ENCODE results near the gene GNPTG.

GNPTG gene

GRCh38 chr16:1351215-1351581 lies 533 bp upstream of the GNPTG start:
- no peaks in the 10 kb centered on the region for H3K9me3 ChIP-seq
- peaks cover 36% of the 10 kb centered on the region for H3K36me3 ChIP-seq
- H3K9ac ChIP-seq = peak overlapping the region; percentile 79
- H3K4me2 ChIP-seq = peak overlapping the region; percentile 99
- peaks cover 45% of the 10 kb centered on the region for H4K20me1 ChIP-seq
- TF ChIP-seq Cebpa-rat (IDR thresholded peaks at IDR 0.05) = no peak
- peak overlapping the region; percentile 68 for H3K27ac ChIP-seq
- no peaks in the 10 kb centered on the region for H3K27me3 ChIP-seq
- peak overlapping the region; percentile 89 for H3K4me3 ChIP-seq
- peaks cover 32% of the 10 kb centered on the region for H3K4me1 ChIP-seq

DNA sequence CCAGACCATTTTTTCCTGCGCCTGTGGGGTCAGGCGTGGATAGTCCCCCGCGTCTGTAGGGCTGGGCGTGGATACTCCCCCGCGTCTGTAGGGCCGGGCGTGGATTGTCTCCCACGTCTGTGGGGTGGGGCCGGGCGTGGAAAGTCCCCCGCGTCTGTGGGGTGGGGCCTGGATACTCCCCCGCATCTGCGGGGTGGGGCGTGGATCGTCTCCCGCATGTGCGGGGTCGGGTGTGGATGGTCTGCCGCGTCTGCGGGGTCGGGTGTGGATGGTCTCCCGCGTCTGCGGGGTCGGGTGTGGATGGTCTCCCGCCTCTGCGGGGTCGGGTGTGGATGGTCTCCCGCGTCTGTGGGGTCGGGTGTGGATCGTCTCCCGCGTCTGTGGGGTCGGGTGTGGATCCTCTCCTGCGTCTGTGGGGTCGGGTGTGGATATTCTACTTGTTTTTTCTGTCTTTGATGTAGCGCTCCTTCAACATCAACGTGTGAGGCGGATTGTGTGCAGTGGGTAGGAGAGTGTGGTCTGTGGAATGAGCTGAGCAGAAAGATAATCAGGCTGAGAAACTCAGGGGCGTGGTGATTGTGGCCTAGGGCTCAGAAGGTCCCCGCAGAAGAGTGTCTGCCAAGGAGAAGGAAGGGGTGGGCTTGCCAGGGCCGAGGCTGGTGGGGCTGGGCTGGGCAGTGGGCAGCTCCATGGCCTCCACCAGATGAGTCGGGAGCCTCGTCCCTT lies 3.2 kb downstream of the GNPTG start:
- no peak for TF ChIP-seq Cebpa-rat (IDR thresholded peaks at IDR 0.05)
- Histone ChIP-seq H3K9me3 (no peaks in the 10 kb centered on the region), H3K4me2 (no peak overlapping the region), H3K36me3 (peaks cover 32% of the 10 kb centered on the region), H4K20me1 (peaks cover 83% of the 10 kb centered on the region), H3K27me3 (no peaks in the 10 kb centered on the region), H3K4me1 (peaks cover 30% of the 10 kb centered on the region), H3K27ac (no peak overlapping the region), H3K4me3 (no peak overlapping the region), H3K9ac (no peak overlapping the region)

- H3K4me2 ChIP-seq = no peak overlapping the region
- H3K9ac ChIP-seq = no peak overlapping the region
- no peaks in the 10 kb centered on the region for H3K27me3 ChIP-seq
These were observed 3.9 kb downstream of the GNPTG start for GRCh38 chr16:1355591-1355990.

DNA sequence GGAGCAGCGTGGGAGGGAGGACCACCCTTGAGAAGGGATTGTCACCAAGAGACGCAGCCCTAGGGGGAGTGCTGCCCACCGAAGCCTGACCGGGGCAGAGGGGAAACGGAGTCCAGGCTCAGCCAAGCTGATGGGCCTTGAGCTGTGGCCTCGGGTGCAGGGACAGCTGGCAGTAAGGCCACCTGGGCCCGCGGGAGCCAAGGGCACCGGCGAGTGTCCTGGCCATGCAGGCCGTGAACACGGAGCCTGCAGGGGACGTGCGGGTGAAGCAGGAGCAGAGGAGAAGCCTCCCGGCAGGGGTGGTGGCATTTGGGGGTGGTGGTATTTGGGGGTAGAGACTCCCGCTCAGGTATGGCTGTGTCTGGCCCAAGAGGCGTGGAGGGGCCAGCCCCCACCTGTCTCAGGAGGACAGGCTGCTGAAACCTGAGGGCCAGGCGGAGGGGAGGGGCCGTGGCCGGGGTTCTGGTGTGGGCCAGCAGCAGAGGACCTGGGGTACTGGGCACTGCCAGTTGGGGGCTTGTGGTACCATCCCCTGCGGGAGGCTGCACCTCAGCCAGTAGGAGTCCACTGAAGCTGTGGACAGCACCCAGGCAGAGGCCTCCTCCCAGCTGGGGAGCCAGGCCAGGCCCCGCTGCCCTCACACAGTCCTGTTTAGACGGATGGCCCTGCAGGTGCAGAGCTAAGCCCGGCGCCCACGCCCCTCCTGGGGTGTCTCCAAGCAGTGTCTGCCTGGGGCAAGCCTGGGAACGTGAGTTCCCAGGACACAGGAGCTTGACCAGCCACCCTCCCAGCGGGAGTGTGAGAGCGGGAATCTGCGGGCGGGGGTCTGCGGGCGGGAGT lies 4.5 kb downstream of the GNPTG start:
- Histone ChIP-seq H3K27me3 (no peaks in the 10 kb centered on the region), H3K9ac (no peak overlapping the region), H3K4me3 (no peak overlapping the region), H3K4me2 (no peak overlapping the region), H4K20me1 (peaks cover 83% of the 10 kb centered on the region), H3K36me3 (peaks cover 39% of the 10 kb centered on the region), H3K9me3 (no peaks in the 10 kb centered on the region), H3K27ac (no peak overlapping the region), H3K4me1 (peaks cover 17% of the 10 kb centered on the region)
- TF ChIP-seq Cebpa-rat (IDR thresholded peaks at IDR 0.05) = no peak

More at GRCh38 chr16:1355591-1355990, 3.9 kb downstream of the GNPTG start:
- Histone ChIP-seq H3K4me1 (peaks cover 24% of the 10 kb centered on the region), H3K36me3 (peaks cover 32% of the 10 kb centered on the region), H3K27ac (no peak overlapping the region), H3K9me3 (no peaks in the 10 kb centered on the region), H4K20me1 (peaks cover 86% of the 10 kb centered on the region), H3K4me3 (no peak overlapping the region)
- no peak for TF ChIP-seq Cebpa-rat (IDR thresholded peaks at IDR 0.05)

DNA sequence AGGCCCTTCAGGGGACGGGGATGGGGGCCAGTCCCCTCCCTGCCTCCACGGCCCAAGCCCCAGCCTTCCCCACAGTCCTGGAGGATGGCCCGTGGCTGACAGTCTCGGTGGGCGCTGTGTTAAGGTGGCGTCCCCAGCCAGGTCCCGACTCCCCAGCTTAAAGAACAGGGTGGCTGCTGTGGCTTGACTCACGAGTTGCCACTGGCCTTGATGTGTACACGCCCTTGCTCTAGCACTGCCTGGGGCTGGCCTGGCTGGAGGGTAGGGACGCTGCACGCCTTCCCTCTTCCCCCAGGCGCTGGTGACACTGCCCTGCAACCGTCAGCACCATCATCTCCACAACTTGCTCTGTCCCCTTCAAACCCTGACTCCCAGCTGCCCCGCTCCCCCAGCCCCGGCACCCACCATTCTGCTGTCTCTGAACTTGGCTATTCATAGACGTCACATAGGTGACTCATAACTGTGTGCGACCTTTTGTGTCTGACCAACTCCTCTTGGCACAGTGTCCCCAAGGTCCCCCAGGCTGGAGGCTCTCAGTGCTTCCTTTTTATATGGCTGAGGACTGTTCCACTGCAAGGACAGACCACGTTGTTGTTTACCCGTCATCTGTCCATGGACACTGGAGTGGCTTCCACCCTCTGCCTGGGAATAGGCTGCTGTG lies 6.3 kb downstream of the GNPTG start:
- no peak overlapping the region for H3K4me3 ChIP-seq
- no peak overlapping the region for H3K27ac ChIP-seq
- TF ChIP-seq Cebpa-rat (IDR thresholded peaks at IDR 0.05) = no peak
- no peaks in the 10 kb centered on the region for H3K27me3 ChIP-seq
- no peak overlapping the region for H3K4me2 ChIP-seq
- no peak overlapping the region for H3K9ac ChIP-seq
- peaks cover 57% of the 10 kb centered on the region for H3K36me3 ChIP-seq
- no peaks in the 10 kb centered on the region for H3K9me3 ChIP-seq
- H4K20me1 ChIP-seq = peaks cover 87% of the 10 kb centered on the region
- H3K4me1 ChIP-seq = peaks cover 8% of the 10 kb centered on the region

- peaks cover 92% of the 10 kb centered on the region for H3K36me3 ChIP-seq
- H3K4me1 ChIP-seq = 0 out of 2 replicates have a peak, but pooled peaks cover 10% of the 10 kb centered on the region
- H3K9ac ChIP-seq = no peak overlapping the region
- peaks cover 94% of the 10 kb centered on the region for H4K20me1 ChIP-seq
- no peak overlapping the region for H3K4me2 ChIP-seq
- TF ChIP-seq Cebpa-rat (IDR thresholded peaks at IDR 0.05) = no peak
- no peak overlapping the region for H3K27ac ChIP-seq
- no peaks in the 10 kb centered on the region for H3K27me3 ChIP-seq
- H3K9me3 ChIP-seq = no peaks in the 10 kb centered on the region
- no peak overlapping the region for H3K4me3 ChIP-seq
These were observed 10.1 kb downstream of the GNPTG start for GRCh38 chr16:1361685-1362360.

DNA sequence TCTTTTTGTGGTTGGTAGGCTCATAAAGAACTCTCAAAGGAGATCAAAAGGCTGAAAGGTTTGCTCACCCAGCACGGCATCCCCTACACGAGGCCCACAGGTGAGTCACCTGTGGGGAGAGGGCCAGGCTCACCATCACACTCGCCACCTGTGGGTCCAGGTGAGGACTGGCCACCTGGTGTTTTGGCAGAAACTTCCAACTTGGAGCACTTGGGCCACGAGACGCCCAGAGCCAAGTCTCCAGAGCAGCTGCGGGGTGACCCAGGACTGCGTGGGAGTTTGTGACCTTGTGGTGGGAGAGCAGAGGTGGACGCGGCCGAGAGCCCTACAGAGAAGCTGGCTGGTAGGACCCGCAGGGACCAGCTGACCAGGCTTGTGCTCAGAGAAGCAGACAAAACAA lies 11.1 kb downstream of the GNPTG start:
- no peak overlapping the region for H3K4me2 ChIP-seq
- no peaks in the 10 kb centered on the region for H3K27me3 ChIP-seq
- no peak overlapping the region for H3K4me3 ChIP-seq
- peaks cover 87% of the 10 kb centered on the region for H4K20me1 ChIP-seq
- no peaks in the 10 kb centered on the region for H3K9me3 ChIP-seq
- H3K27ac ChIP-seq = no peak overlapping the region
- 0 out of 2 replicates have a peak, but pooled peaks cover 12% of the 10 kb centered on the region for H3K4me1 ChIP-seq
- no peak for TF ChIP-seq Cebpa-rat (IDR thresholded peaks at IDR 0.05)
- peaks cover 96% of the 10 kb centered on the region for H3K36me3 ChIP-seq
- H3K9ac ChIP-seq = no peak overlapping the region

GRCh38 chr16:1363501-1364041 lies 11.8 kb downstream of the GNPTG start:
- Histone ChIP-seq H4K20me1 (peaks cover 79% of the 10 kb centered on the region), H3K9ac (no peak overlapping the region), H3K9me3 (no peaks in the 10 kb centered on the region), H3K4me1 (0 out of 2 replicates have a peak, but pooled peaks cover 12% of the 10 kb centered on the region), H3K4me3 (no peak overlapping the region), H3K27me3 (no peaks in the 10 kb centered on the region), H3K36me3 (peaks cover 94% of the 10 kb centered on the region), H3K27ac (no peak overlapping the region), H3K4me2 (no peak overlapping the region)
- TF ChIP-seq Cebpa-rat (IDR thresholded peaks at IDR 0.05) = no peak

DNA sequence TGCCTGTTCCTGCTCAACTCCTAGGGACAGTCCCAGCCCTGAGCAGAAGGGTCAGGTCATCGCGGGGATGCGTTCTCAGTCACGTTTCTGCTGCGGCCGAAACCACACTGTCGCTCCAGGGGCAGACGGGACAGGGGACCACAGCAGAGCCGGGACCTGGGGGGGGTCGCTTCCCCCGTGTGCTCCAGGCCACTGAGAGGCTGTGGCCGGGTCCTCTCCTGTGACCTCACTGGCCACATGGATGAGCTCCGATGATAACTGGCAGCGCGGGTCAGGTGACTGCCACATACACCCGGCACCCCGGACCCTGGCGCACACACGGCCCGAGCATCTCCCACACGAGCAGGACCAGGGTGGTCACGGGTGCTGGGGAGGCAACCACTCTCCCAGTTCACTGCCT lies 12.8 kb downstream of the GNPTG start:
- Histone ChIP-seq H3K4me3 (no peak overlapping the region), H3K4me1 (0 out of 2 replicates have a peak, but pooled peaks cover 12% of the 10 kb centered on the region), H3K36me3 (peaks cover 89% of the 10 kb centered on the region), H3K27me3 (no peaks in the 10 kb centered on the region), H4K20me1 (peaks cover 70% of the 10 kb centered on the region), H3K9ac (no peak overlapping the region), H3K27ac (no peak overlapping the region), H3K9me3 (no peaks in the 10 kb centered on the region), H3K4me2 (no peak overlapping the region)
- TF ChIP-seq Cebpa-rat (IDR thresholded peaks at IDR 0.05) = no peak

Data from BLaER1 (cell line).